Measurements from ENCODE around the gene TRAPPC2B.
A peak's percentile ranks its signal among the peaks of the same experiment; 100 is the strongest.
"Not testable (repeated sequence)": the region's sequence is repeated elsewhere in the genome, so short reads cannot be mapped to it uniquely, and the experiment has no call there.

Gene TRAPPC2B

DNA sequence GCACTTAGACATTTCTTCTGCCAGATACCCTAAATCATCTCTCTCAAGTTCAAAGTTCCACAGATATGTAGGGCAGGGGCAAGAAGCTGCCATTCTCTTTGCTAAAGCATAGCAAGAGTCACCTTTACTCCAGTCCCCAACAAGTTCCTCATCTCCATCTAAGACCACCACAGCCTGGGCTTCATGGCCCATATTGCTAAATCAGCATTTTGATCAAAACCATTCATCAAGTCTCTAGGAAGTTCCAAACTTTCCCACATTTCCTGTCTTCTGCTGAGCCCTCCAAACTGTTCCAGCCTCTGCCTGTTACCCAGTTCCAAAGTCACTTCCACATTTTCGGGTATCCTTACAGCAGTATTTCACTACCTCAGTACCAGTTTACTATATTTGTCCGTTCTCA lies 11.3 kb downstream of the TRAPPC2B start:
- not testable (repeated sequence) for DNase-seq

DNA sequence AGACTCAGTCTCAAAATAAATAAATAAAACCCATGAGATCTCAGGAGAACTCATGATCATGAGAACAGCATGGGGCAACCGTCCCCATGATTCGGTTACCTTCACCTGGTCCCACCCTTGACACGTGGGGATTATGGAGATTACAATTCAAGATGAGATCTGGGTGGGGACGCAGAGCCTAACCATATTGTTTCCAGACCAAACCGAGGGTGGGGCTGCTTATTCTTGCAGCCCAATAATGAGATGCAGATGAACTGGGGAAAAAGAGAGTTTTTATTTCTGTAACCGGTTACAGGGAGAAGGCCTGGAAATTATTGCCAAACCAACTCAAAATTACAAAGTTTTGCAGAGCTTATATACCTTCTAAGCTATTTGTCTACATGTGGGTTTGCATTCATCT lies 12.8 kb downstream of the TRAPPC2B start:
- no peak for DNase-seq

DNA sequence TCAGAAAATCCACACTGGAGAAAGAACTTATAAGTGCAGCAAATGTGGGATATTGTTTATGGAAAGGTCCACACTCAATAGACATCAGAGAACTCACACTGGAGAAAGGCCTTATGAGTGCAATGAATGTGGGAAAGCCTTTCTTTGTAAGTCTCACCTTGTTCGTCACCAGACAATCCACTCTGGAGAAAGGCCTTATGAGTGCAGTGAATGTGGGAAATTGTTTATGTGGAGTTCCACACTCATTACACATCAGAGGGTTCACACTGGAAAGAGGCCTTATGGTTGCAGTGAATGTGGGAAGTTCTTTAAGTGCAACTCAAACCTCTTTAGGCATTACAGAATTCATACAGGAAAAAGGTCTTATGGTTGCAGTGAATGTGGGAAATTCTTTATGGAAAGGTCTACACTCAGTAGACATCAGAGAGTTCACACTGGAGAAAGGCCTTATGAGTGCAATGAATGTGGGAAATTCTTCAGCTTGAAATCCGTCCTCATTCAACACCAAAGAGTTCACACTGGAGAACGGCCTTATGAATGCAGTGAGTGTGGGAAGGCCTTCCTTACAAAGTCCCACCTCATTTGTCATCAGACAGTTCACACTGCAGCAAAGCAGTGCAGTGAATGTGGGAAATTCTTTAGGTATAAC lies 14.3 kb downstream of the TRAPPC2B start:
- no peak for DNase-seq

DNA sequence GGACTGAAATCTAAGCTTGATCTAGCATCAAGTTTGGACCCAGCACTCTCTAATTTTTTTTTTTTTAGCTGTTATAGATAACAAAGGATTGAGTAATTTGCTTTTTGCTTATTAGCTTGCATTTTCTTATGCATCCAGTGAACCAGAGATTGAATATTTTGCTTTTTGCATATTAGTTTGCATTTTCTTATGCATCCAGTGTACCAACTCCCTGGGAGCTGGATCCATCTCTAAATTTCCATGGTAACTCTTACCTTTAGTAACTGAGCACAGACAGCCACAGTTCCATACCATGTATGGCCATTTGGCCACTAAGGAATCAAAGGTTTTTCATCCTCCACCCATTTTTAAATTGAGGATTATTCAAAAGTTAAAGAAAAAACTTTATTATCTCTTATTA lies 17.6 kb downstream of the TRAPPC2B start:
- no peak for DNase-seq

DNA sequence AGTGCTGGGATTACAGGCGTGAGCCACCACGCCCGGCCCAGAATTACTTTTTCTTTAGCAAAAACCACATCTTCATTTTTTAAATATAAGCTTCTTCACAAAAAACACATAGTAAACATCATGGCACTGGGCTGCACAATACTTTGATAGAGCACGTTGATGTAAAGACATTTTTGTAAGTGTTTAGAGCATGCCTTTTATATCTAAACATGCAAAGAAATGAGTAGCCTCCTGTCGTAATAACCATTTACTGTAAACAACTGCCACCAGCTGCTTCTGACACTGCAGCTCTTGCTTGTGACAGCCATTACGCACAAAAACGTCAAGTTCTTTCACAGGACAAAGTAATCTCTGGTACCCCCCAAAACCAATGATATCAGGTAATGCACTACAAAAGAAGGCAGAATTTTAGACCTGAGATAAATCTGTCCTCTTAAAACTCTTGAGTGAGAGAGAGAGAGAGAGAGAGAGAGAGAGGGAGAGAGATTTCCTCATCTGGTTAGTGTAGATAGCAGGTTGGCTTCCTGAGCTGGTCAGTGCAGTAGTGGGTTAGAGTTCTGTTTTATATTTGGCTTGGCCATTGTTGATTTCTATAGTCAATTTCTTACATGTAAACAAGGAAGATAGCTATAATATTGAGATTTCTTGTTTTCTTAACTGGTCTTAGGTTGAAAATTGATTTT lies 19.6 kb downstream of the TRAPPC2B start:
- no peak for DNase-seq

DNA sequence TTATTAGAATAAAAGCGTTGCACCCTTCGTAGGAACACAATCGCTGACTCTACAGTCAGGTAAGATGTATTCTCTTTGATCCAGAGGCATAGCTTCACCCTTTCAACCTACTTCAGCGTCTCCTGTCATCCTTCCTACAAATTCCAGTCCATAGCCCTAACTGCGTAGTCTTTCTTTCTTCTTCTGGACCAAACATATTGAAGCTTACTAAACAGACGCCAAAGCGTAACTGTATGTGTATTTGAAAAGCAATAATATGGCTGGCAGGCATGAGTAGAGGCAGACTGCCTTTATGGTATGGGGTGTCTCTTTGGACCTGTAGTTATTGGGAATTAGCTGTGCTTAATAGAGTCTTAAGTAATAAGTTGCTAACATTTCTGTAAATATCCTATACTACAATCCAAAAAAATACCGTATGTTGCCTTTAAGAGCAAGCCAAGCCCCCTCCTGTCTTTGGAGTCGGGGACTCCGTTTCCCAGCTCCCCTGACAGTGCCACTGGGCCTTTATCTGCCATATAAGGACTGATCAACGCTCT lies 25.9 kb downstream of the TRAPPC2B start:
- DNase-seq, result no peak

DNA sequence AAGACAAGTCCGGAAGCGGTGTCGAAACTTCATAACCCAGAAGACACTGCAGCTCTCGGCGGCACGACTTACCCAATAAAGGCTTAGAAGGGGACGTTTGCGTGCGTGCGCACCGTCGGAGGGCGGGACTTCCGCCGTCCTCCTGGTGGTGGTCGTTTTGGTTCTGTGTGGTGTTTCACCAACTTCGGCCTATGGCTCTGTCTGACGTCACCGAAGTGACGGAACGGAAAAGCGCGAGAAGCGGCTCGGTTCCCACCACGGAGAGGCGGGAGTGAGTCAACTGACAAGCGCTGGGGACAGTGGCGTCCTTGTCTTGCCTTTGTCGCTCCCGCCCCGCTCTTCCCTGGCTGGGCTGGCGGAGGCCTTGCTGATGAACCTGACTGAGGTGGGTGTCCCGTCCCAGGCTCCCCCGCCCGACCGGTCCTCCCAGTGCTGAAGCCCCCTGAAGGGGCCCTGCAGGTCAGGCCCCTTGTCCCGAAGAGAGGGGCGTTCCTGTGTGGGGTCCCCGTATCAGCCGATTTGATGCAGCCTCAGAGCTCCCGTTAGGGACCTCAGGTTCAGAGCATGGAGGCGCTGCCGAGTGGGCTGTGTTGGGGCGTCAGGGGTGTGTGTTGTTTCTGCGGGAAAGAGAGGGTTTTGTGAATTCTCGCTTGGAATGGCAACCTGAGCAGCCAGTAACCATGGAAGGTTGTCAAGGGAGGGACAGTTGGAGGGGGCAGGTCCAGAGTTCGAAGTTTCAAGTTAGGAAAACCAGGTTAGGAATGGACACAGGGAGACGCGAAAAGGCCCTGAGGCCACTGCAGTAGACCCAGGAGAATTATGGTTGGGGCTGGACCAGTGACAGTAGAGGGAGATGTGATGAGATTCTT lies 26.6 kb downstream of the TRAPPC2B start, which contains the start of gene ZNF548:
Gene ZNF548 (plus strand): TSS at position 125 of the 869 bp plus-strand sequence. CDS start 246 bp downstream, at position 371.
- peak; percentile 97 for DNase-seq

DNA sequence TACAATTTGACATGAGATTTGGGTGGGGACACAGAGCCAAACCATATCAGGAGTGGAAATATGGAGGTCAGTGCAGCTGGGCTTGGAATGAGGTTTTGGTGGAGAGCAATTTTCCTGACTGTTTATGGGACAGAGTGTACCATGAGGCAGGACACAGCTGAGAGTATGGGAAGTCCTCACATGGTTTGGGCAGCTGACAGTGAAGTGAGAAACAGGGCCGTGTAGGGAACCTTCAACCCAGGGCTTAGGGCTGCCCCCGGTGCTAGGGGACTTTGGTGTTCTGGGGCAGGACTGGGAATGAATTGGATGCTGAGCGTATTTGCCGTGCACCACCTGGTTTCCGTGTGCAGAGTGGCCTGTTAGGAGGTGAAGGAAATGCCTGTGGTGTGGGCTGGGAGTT lies 32.4 kb downstream of the TRAPPC2B start:
- no peak for DNase-seq

DNA sequence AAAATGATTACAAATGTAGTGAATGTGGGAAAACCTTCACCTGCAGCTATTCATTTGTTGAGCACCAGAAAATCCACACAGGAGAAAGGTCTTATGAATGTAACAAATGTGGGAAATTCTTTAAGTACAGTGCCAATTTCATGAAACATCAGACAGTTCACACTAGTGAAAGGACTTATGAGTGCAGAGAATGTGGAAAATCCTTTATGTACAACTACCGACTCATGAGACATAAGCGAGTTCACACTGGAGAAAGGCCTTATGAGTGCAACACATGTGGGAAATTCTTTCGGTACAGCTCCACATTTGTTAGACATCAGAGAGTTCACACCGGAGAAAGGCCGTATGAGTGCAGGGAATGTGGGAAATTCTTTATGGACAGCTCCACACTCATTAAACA lies 35.5 kb downstream of the TRAPPC2B start:
- DNase-seq, result no peak

DNA sequence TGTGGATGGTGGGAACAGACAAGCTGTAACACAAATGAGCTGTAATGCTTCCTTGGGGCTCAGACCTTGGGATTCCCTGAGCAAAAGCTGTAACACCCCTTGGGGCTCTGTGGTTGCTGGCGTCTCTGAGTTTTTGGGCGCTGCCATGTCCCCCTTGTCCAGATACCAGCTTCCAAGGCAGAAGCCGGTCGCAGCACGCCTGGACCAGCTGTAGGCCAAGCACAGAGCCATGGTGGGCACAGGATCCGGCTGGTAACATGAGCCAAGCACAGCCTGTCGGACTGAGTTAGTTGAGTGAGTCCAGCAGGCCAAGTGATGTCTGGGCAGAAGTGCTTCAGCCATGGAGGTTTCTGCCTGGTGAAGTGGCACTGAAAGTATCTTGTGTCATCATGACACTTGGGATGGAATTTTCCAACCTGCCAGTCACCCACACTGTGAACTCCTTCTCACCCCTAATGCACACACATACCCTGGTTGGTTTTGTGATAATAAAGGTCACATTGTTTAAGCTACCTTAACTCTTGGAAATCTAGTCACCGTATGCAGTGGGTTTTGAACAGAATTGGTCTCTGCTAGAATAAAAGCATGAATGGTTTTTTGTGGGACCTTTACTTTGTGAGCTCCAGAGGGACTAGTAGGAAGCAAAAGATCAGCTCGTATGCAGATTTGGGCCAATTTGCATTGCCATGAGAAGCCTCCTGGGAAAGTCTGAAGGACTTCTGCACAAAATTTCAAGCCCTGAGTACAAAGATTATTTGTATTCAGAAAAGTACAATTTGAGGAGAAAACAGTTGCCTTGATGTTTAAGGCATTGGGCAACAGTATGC lies 40.6 kb downstream of the TRAPPC2B start:
- DNase-seq, result no peak

DNA sequence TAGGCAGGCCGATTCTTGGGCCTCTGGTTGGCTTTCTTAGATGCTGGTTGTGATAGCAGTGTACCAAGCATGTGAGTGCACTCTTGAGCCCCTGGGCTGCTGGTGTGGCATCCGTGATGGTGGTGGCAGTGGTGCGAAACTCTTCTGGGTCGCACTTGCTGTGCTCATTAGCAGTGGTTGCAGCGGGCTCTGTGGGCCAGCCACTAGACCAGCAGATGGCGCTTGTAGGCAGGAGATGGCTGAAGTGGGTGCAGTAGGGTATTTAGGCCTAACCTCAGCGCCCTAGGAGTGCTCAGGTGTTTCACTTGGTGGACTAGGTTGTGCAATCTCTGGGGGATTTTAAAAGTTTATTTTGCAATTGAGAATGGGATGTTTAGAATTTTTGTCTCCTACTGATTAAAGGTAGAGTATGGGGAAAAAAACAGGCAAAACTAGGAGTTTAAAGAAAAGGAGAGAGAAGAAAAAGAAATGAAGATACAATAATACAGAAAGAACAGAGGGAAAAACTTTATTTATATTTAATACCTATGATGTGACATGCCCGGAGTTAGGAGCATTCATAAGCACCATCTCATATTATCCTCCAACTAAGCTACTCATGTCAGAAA lies 43.3 kb downstream of the TRAPPC2B start:
- DNase-seq, result peak; percentile 67 to 70

DNA sequence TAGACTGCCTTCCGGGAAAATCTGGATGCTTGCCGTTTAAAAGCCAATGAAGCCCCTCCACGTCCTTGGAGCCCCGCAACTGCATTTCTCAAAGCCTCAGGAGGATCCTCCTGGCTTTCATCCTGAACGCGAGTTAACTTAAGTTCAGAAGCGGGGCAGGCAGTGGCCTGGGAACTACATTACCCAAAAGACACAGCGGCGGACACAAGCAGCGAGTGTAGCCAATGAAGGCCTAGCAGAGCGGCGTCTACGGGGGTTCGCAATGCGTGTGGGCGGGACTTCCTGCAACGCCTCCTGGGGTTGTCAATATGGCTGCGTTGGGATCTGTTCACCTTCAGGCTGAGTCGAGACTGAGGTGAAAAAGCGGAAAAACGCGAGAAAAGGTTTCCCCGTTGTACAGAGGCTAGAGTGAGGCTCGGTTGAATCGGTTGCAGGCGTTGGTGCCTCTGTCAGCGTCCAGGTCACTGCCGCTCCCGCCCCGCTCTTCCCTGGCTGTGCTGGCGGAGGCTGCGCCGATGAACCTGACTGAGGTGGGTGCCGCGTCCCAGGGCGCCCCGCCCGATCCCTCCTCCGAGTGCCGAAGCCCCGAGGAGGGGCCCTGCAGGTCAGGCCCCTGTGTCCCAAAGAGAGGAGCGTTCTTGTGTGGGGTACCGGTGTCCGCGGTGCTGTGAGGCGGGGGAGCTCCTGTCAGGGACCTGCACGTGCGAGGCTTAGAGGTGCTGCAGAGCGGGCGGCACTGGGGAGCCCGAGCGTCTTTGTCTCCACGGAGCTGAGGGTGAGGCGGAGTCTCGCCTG lies 47.7 kb downstream of the TRAPPC2B start, which contains the start of gene ZNF17:
Gene ZNF17 (plus strand): TSS at position 285 of the 795 bp plus-strand sequence. CDS start 2,455 bp downstream, outside the sequence.
- DNase-seq, result peak; percentile 91 to 92

Measured in activated CD4-positive, alpha-beta T cell treated with anti-CD3 and anti-CD28 coated beads, Interleukin-2, amount 50 U/mL, for 4 hours (primary cell).